IPS DF 4.7 (cell line): ENCODE measurements around the gene CAMK2B.

ENCODE experiments used
- DNase-seq: peaks from one replicate; pipeline ENCODE4 v3.0.0-alpha.2; 2013; ENCODE audit warnings: low spot score; ENCODE audit errors: extremely low read depth

The CAMK2B gene

DNA sequence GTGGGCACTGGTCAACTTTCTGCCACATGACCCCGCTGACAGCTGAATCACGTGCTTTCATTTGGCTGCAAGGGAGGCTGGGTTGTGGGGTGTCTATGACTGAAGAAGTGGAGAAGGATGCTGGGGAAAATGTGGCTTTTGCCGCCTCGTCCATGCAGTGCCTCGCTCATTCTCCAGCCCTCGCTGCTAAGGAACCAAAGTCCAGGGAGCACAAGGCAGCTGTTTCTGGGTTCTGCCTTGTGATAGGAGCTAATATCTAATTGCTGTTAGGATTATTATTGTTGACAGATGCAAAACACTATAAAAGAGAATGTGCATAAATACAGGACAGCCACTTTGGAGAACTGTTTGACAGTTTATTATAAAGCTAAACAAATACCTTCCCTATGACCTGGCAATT, 4.9 kb upstream of the CAMK2B start:
- DNase-seq, result no peak

DNA sequence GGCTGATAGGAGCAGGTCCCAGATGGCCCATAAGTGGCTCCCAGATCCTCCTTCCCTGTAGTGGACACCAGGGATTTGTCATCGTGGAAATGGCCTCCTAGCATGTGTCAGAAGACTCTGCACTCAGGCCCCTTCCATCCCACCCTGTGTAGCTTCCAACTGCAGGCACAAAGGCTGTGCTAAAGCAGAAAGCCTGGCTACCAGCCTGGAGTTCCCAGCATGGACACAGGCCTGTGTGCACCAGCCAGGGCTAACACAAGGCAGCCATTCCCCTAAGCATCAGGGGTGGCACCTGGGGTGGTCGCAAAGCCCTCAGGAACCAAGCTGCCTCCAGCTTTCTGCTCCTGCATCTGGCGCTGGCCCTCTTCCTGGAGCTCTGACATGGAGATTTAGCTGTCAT, 4.5 kb upstream of the CAMK2B start:
- DNase-seq, result no peak

DNA sequence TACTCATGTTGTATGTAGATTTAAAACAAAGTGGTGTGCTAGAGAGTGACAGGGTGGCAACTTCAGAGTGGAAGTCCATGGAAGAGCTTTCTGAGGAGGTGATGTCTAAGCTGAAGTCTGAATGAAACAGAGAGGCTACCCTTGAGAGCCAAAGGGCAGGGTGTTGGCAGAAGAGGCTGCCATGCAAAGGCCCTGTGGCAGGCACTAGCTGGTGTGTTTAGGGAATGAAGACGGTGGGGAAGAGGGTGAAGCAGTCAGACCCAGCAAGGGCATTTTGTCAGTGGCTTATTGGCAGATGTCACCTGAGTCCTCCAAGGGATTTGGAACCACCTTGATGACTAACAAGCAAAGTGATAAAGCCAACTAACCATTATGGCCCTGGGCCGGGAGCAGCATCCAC, 3.7 kb upstream of the CAMK2B start:
- no peak for DNase-seq

DNA sequence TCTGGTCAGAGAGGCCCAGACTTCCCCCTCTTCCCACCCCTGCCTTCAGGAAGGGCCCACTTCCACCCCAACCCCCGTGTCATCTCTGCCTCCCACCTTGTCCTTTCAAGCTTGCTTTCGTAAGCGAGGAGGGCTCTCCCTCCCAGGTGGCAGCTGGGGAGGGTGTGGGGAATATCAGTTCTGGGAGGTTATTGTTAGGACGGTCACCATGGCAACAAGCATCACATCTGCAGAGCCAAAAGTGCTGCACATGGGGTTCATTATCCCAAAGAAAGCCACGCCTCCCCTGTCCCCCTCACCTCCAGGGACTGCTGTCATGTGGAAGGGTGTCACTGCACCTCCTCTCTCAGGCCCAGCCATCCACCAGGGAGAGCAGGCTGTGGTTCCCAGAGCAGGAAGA, 2.6 kb upstream of the CAMK2B start:
- no peak for DNase-seq

DNA sequence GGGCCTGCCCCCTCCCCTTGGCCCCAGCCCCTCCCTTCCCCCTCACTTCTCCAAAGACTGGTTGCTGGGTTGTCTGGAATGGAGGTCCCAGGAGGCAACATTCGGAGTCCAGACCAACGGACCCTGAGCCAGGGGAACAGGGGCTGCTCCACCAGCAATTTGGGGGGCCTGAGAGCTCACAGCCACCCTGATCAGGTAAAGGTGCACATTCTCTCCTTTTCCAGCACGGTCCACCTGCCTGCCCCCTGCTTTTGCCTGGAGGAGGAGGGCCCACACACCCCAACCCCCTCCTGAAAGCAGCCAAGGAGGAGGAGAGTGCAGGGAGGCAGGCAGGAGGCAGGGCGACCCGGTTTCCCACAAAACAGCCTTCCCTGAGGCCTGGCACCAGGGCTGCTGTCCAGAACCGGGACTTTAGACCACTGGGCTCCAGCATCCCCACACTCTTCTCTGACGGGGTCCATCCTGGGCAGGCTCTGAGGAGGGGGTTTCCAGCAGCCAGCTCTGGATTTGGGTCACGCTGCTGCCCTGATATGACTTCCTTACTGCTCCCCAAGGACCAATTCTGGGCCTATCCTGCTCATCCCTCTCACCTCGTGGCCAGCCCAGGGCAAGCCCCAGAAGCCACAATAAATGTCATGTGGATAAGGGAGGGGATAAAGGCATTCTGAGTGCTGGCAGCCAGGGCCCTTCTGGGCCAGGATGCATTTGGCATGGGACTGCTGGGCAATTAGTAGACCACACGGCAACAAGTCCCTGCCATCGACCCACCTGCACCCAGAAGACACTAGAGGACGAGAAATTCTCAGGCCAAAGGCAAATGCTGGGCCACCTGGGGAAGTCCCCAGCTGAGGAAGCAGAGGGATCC, 1.1 kb upstream of the CAMK2B start:
- DNase-seq, result no peak

DNA sequence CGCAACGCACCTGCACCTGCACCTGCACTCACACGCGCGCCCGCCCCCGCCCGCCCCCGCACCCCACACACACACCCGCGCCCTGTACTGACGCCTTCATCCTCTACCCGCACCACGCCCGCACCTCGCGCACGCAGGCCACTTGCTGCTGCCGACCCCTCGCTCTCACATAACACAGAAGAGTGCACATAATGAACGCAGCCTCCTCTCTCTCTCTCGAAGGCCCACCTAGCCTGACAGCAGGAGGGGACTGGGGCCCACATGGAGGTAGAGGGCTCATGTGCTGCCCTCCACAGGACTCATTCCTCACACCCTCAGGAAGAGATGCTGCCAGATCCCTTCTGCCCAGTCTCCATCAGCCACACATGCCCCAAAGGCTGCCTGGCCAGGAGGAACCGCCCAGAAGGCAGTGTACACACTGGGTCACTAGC, 432 bp upstream of the CAMK2B start:
- no peak for DNase-seq

DNA sequence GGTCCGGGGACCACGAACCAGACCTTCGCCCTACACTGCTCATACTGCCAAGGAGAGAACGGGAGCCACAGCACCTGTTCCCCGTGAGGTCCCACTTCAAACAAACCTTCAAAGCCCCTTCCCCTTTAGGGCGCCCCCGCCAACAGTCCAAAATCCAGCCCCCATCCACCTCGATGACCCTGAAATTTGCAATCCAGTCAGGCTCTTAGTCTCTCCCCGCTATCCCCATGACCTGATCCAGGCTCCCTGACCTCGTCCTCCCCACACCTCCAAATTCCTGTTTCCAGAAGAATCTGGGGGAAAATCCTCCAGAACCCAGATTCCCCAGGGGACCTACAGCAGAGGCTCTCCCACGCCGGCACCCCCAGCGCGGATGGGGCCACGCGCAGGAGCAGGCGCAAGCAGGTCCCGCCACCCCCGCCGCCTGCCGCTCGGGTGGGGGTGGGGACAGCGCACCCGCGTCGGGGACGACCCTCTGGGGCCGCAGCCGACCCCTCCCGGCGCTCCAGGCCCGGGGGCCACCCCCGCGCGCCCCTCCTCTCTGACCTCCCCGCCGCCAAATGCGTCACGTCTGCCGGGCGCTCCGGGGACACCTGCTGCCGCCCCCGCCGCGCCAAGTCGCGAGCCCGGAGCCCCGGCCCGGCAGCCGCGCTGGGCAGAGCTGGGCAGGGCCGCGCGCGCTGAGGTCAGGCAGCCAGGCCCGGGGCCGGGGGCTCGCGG, 753 bp downstream of the CAMK2B start:
- no peak for DNase-seq

DNA sequence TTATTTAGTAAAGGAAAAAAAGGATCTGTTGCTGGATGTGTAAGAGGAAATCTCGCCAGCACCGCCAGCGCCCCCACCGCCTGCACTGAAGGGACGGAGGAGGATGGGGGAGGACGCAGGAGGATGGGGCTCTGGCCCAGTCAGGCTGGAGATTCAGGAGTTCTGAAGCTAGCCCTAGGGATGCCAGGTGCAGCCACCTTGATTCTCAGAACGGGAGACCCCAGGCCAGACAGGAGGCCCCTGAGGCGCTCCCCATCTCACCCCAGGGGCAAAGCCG, 1.3 kb downstream of the CAMK2B start:
- DNase-seq, result no peak

DNA sequence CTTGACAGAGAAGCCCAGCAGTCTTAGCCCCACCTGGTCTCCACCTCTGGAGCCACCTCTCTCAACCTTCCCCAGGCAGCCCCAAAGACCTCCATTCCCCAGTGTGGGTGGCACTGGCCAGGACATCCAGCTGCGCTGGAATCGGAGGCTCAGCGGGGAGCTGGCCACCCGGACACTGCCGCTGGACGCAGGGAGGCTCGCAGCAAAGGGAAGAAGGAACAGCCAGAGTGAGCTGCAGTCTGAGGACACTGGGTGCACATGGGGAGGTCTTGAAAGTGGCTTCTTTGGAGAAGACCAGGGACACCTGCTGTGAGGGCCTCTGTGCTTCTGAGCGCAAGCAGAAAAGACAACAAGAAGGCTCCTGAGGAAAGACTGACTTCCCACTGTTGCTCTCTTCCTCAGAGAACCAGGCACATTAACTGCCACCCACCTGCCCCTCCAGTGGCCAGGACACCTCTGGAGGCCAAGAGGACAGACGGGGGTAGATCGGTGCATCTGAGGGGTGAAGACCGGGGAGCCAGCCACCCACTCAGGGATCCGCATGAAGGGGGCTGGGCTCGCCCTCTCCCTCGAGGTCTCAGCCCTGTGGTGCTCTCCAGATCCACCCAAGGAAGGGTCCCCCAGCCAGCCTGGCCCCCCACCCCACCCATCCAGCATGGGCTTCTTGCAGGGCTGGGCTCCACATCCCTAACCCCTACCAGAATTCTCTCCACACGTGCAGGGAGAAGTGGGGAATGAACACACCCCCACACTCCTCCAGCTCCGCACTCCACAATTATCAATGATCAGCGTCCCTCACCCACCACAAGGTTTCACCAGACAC, 1.8 kb downstream of the CAMK2B start:
- no peak for DNase-seq

DNA sequence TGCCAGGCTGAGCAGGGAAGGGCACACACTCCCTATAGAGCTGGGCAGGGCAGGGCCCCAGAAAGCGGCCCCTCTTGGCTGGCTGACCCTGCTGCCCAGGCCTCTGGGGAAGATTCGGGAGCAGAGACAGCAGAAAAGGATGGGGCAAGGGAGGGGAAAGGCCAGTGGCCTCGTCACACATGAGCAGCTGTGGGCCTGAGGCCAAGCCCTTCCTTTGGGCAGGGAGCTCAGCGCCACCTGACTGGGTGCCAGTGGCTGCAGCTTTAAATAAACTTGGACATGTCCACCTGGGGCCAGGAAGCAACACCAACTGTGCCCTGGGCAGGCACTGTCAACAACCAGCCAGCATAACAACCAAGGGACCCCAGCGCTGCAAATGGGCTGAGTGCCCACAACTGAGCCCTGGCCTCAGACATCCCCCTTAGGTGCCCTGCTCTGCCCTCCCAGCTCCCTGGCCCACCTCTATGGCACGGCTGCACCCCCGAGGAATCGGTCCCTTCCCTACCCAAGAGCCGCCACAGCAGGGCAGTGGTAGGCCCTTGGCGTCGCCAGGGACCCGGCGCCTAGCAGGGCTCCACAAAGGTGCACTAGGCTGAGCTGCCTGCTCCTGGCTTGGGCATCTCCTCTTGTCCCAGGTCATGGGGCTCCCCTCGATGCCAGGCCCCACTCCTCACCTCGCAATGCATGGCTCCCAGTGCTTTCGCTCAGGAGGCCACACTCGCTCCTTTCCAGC, 2.6 kb downstream of the CAMK2B start:
- DNase-seq, result no peak

DNA sequence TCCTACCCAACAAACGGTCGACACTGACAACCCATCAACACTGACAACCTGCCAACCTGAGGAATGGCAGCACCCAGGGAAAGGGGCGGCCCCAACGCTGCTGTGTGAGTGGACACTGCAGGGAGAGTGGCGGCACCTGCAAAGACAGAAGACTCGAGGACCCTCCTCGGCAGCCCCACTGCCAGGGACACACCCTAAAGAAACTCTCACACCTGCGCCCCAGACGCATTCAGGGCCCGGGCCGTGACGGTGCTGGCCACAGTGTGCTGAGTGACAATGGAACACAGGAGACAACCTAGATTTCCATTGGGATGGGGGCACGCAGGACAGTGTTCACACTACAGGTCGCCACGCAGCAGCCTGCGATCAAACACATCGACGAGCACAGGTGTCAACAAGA, 3.6 kb downstream of the CAMK2B start:
- DNase-seq, result no peak

DNA sequence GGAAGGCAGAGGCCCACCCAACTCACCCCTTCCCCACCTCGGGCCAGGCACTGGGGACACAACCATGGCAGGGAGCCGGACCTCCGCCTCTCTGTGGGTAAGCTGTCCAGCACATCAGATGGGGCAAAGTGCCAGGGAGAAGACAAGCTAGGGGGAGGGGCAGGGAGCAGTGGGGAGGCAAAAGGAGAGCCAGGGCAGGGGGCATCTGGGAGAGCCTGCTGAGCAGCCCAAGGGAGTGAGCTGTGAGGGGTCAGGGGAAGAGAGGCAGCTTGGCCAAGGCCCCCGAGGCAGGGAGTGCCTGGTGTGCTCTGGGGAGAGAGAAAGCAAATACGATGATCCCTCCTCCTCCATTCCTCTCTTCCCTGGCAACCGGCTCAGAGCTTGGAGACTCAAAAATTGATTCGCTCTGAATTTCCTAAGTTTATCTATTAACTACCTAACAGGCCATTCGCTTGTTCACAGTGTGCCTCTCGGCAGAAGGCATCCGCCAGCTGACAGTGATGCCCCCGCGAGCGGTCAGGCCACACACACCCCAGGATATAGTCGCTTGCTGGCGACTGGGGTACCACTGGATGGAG, 4.5 kb downstream of the CAMK2B start:
- no peak for DNase-seq

DNA sequence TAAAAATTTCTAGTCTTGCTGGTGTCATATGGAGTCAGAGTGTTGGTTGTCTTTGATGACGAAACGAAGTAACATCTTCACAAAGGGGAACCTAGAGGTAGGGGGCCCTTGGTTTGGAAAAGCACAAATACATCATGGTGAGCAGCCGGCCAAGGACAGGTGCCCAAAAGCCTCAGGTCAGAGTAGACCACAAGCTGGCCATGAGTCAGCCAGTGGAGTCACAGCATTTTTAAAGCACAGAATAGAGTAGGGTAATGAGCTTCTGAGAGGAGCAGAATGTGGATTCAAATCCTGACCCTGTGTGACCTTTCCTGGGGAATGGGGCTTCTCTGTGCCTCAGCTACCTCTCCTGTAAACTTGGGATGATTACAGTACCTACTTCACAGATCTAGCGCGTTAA, 5.3 kb downstream of the CAMK2B start:
- no peak for DNase-seq

DNA sequence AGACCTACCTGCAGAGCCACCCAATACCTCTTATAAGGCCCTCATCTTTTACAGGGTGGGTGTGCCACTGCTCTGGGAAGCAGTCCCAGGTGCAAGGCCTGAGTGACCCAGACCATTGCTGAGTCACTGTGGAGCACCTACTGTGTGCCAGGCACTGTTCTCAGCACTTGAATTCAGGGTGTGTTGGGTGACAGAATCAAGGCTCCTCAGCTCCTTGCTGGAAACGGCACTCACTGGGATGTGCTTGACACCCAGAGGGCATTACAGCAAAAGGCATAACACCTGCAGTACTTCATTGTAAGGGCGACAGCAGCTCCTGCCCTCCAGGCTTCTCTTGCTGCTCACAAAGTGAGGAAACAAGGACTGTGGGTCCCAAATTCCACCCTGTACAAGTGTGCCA, 7.1 kb downstream of the CAMK2B start:
- DNase-seq, result no peak

DNA sequence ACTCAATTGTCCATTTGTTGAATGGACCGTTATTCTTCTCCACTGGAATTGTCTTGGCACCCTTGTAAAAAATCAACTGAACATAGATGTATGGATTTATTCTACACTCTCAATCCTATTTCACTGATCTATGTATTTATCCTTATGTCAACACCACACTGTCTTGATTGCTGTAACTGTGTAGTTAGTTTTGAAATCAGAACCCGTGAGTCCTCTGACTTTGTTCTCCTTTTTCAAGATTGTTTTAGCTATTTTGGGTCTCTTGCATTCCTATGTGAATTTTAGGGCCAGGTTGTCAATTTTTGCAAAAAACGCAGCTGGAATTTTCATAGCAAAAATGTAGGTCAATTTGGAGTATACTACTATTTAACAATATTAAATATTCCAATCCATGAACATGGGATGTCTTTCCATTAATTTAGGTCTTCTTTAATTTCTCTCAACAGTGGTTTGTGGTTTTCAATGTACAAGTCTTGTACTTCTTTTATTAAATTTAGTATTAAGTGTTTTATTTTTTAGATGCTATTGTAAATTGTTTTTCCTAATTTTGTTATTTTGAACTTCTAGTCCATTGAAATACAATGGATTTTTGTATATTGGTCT, 10.0 kb downstream of the CAMK2B start:
- no peak for DNase-seq

DNA sequence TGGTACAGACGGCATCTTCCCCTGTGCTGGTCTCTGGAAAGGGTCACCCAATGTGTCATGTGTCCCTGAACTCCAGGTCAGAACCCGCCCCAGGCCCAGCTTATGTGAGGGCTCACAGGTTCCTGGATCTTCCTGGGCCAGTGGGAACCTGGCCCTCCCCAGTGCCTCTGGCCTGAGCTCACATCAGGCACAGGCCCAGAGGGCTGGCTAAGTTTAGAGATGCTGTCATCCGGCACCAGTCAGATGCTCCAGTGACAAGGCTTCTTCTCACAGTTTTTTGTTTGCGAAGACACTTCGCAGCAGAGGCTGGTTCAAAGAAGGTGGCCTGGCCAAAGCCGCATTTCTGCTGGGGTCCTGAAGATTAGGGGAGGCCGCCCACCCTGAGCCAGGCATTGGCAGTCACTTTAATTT, 11.8 kb downstream of the CAMK2B start:
- no peak for DNase-seq

DNA sequence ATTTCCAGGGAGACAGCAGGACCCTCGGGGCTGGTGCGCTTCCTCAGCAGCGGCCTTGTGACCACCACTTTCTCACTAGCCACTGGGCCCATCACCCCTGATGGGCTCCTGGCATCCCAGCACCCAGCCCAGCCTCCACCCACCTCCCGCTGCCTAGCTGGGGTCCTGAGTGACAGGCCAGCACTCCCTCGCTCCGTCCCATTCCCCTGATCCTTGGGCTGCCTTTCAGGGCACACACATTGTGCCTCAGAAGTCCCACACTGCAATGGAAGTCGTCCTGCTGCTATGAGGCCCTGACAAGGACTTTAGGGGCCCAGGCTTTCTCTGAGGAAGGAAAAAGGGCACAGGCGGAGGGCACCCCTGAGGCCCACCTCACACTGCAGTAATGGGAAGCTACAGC, 12.4 kb downstream of the CAMK2B start:
- DNase-seq, result no peak

DNA sequence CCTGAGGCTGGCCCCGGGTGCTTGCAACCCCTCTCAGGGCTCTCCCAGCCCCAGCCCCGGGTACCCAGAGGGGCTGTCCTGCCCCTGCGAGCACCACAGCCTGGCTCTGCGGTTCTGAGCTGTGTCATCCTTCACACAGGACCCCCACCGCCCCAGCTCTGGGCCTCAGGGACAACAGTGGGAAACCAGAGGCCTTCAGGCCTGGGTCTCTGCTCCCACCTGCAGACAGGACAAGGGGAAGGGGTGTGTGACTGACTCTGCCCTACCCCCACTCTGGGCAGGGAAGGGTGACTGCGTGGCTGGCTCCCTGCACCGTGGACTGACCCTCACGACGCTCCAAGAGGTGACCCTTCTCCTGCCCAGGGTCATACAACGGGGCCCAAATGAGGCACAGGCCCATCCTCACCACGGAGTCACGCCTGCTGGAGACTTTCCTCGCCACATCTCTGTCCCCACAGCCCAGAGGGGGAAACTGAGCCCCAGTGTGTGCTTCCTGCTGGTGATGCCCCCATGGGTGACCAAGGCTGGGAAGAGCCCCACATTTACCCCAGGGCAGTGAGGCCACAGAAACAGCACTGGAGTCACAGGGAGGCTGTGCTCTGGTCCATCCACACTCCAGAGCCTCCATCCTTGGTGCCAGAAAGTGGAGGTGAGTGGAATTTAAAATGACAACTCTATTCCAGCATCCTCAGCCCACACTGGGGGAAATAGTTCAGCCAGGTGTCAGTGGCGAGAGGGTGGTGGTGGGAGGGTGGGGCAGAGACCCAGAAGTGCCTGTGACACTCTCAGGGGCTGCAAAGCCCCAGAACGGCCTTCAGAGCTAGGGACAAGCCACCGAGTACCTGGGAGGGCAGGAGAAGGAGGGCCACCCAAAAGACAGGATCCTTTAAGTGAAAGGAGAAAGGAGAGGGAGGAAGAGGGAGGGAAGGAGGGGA, 13.6 kb downstream of the CAMK2B start:
- DNase-seq, result no peak

DNA sequence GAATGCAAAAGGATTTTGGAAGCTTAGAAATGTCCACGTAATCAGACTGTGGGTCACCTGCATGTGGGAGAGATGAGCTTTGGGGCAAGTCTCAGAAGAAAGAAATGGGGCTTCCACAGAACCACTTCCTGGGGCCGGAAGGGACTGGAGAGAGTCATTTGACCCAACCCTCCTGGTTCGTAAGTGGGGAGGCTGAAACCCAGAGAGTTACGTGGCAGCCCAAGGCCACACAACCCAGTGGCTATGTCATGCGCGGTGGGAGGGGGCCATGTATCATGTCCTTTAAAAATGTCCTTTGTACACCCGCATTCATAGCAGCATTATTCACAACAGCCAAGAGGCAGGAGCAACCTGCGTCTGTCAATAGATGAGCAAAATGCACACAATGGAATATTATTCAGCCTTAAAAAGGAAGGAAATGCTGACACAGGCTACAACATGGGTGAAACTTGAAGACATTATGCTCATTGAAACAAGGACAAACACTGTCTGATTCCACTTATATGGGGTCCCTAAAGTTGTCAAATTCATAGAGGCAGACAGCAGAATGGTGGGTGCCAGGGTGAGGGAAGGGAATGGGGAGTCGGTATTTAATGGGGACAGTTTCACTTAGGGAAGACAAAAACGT, 15.1 kb downstream of the CAMK2B start:
- DNase-seq, result no peak
